GM18511 (cell line): ENCODE measurements around the gene GRIN3A.
A peak's percentile ranks its signal among the peaks of the same experiment; 100 is the strongest.
"Not testable (repeated sequence)": the region's sequence is repeated elsewhere in the genome, so short reads cannot be mapped to it uniquely, and the experiment has no call there.

ENCODE experiments used
- ATAC-seq: cut with Tn5 transposase; IDR thresholded peaks from one replicate; pipeline ENCODE4 v1.9.1; 2021; ENCODE audit warnings: mild to moderate bottlenecking, moderate library complexity; ENCODE audit not compliant: unreplicated experiment

Gene GRIN3A

GRCh38 chr9:101585740-101586139 lies 152.7 kb downstream of the GRIN3A start:
- ATAC-seq, result no peak

DNA sequence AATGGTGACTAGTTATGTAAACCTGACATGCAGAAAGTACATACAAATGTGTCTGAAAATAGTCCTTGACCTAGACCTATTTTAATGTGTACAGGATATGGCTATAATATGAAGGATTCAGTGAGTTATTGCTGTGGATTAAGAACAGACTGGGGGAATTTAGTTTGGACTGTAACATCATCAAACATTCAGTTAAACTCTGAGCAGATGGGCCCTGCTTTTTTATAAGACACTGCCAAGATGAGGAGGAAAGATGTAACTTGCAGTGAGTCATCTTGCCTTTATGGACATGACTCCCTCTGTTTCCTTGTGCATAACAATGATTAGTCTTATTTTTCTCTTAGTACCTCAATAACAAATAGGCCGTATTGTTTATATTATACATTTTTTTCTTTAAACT lies 155.9 kb downstream of the GRIN3A start:
- ATAC-seq, result no peak

GRCh38 chr9:101579711-101580545 lies 158.5 kb downstream of the GRIN3A start:
- ATAC-seq, result no peak

DNA sequence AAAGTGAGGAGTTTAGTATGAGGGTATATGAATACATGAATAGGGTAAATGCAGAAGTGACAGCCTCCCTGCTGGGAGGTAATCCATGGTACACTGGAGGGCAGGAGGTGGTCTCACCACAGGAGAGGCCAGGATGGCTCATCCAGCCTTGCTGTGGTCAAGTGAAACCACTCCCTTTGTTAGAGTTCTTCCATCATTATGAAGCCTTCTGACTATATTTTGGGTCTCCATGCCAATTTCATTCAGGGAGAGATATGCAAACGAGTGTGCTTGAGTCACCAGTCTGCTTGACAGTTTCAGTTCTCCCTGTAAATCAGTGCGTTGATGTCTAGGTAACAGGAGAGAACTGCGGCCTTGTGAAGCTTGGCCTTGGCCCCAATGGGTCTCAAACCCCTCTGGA lies 160.1 kb downstream of the GRIN3A start:
- ATAC-seq, result peak; percentile 73

DNA sequence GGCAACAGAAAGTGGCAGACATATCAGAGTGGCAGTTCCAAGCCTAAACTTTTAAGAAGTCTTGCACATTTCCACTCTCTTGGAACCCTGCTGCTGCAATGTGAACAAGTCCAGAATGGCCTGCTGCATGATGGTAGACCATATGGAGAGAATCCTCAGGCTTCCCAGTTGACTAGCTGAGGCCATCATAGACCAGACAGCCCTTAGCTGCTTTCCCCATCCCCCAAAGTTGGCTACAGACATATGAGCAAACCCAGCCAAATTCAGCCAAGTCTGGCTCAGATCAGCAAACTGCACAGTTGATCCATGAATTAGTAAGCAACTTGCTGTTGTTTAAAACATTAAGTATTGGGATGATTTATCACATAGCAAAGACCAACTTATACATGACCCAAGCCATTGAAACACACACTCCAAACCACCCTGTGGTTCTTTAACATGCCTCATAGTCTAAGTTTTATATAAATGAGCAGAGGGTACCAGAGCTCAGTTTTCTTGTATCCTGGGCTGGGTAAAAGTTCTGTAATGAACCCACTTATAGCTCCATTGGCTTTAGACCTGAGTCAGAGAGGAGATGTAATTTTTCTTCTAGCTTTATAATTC lies 163.6 kb downstream of the GRIN3A start:
- ATAC-seq, result no peak

GRCh38 chr9:101572316-101572715 lies 166.1 kb downstream of the GRIN3A start:
- ATAC-seq, result no peak

- no peak for ATAC-seq
These were observed 167.3 kb downstream of the GRIN3A start for GRCh38 chr9:101571114-101571513.

- no peak for ATAC-seq
These were observed 168.5 kb downstream of the GRIN3A start for GRCh38 chr9:101569741-101570501.

DNA sequence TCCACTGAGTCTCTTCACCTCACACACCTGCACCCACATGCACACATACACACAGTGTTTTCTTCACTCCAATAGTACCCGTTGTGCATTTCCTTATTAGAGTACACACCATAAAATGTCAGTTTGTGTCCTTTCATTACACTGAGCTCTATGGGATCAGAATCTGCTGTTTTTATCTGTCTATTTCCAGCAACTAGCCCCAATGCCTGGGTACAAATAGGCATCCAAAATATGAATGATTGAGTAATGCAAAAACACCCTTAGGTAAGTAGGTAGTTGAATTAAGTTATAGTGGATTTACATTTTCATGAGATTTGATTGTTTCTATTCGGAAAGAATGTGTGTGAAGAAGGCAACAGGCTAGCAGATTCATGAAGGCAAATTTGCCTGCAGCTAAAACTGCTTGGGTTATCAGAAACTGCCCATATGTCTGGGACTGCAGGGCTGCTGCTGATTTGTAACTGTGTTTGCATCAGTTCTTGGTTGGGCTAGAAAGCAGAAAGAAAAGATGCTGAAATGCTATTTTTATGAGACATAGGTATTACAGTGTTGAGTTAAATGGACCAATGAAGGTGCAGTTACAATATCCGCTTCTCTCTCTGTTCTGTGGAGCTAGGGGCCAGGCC lies 170.6 kb downstream of the GRIN3A start:
- ATAC-seq, result no peak

- ATAC-seq, result peak; percentile 77
These were observed 171.3 kb downstream of the GRIN3A start for GRCh38 chr9:101566904-101567724.

DNA sequence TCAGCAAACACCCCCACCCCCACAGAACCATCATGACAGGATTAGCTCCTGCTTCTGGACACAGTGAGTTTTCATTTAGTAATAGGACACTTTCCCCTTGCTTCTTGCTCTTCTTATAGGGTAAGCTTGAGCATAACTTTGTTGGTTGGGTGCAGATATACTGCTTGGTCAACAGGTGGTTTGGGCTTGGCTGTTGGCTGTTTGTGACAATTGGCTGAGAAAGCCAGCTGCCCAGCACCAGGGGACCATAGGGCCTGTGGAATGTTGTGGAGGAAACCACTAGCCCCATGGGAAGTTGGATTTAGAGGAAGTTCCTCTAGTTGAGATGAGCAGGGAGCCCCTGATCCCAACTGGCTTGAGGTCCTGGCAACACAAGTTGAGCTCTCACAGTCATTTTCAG lies 174.2 kb downstream of the GRIN3A start:
- ATAC-seq, result no peak

- no peak for ATAC-seq
These were observed 175.5 kb downstream of the GRIN3A start for GRCh38 chr9:101562966-101563365.

DNA sequence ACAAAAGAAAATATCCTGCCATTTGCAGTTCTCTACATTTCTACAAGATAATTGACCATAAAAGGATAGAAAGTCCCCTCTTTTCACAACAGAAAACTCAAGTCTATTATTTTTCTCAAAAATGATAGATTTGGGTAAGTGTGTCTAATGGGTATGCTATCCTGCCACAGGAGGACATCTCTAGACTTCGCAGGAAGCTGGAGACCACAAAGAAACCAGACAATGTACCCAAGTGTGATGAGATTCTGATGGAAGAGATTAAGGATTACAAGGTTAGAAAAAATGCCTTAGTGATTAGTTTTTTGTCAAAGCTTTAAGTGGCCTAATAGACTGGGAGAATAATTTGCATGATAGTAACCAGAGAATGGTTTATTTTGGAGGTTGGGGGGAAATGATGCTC lies 176.7 kb downstream of the GRIN3A start:
- no peak for ATAC-seq

DNA sequence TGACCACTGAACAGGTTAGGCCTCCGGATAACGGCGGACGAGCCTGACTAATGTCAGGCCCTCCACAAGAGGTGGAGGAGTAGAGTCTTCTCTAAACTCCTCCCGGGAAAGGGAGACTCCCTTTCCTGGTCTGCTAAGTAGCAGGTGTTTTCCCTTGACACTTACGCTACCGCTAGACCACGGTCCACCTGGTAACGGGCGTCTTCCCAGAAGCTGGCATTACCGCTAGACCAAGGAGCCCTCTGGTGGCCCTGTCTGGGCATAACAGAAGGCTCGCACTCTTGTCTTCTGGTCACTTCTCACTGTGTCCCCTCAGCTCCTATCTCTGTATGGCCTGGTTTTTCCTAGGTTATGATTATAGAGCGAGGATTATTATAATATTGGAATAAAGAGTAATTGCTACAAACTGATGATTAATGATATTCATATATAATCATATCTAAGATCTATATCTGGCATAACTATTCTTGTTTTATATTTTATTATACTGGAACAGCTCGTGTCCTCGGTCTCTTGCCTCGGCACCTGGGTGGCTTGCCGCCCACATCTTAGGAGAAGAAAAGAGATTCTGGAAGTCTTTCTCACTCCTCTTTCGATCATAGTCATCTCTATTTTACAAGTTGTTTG lies 188.9 kb downstream of the GRIN3A start:
- ATAC-seq, result not testable (repeated sequence)

- no peak for ATAC-seq
These were observed 195.2 kb downstream of the GRIN3A start for GRCh38 chr9:101543098-101543735.

DNA sequence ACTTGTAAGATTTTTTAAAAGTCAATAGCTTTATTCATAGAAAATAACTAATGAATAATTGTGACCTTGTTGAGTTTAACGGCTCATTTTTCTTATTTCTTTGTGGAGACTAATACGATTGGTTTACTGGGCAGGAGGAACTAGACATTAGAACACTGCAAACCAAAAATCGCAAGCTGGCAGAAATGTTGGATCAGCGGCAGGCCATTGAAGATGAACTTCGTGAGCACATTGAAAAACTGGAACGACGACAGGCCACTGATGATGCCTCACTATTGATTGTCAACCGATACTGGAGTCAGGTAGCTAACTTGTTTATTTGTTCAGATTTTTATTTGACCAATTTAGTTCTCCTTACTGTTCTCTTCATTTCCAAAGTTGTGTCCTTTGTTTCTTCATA lies 198.4 kb downstream of the GRIN3A start:
- ATAC-seq, result no peak

GRCh38 chr9:101536938-101537337 lies 201.5 kb downstream of the GRIN3A start:
- no peak for ATAC-seq

GRCh38 chr9:101536351-101536750 lies 202.1 kb downstream of the GRIN3A start:
- no peak for ATAC-seq
